RWPE2 (cell line): ENCODE measurements around the gene ASCL5.

Experiments
- ATAC-seq: fragments of 200-7000 bp; cut with Tn5 transposase; 3 replicates; pipeline ENCODE4 v1.9.1; 2021; ENCODE audit warnings: low read depth
- DNase-seq: peaks from one replicate; pipeline ENCODE4 v3.0.0-alpha.2; 2020; ENCODE audit warnings: low spot score
- H3K27ac ChIP-seq: fragments of 450-650 bp; 2 replicates; pipeline ENCODE4 v1.5.1; 2017; ENCODE audit warnings: mild to moderate bottlenecking; ENCODE audit not compliant: poor library complexity, severe bottlenecking
- H3K27me3 ChIP-seq: fragments of 250-450 bp; sonication (Bioruptor Pico); 2 replicates; pipeline ENCODE4 v1.5.1; 2021; ENCODE audit warnings: mild to moderate bottlenecking, moderate library complexity; ENCODE audit not compliant: insufficient read depth, poor library complexity, severe bottlenecking
- H3K36me3 ChIP-seq: fragments of 250-450 bp; sonication (Bioruptor Pico); 2 replicates; pipeline ENCODE4 v1.5.1; 2020; ENCODE audit warnings: low read depth, mild to moderate bottlenecking, moderate library complexity
- H3K4me1 ChIP-seq: fragments of 250-450 bp; sonication (Bioruptor Pico); 2 replicates; pipeline ENCODE4 v1.5.1; 2021; ENCODE audit warnings: mild to moderate bottlenecking, moderate library complexity; ENCODE audit not compliant: insufficient read depth, poor library complexity, severe bottlenecking
- H3K4me3 ChIP-seq: fragments of 250-450 bp; sonication (Bioruptor Pico); 2 replicates; pipeline ENCODE4 v1.5.1; 2021; ENCODE audit warnings: mild to moderate bottlenecking, moderate library complexity; ENCODE audit not compliant: severe bottlenecking
- H3K9me3 ChIP-seq: fragments of 250-450 bp; sonication (Bioruptor Pico); 2 replicates; pipeline ENCODE4 v1.5.1; 2021; ENCODE audit warnings: mild to moderate bottlenecking, moderate library complexity; ENCODE audit not compliant: severe bottlenecking
- CTCF ChIP-seq: fragments of 450-650 bp; IDR thresholded peaks from one replicate; pipeline ENCODE4 v1.5.1; 2017; ENCODE audit warnings: mild to moderate bottlenecking, moderate library complexity; ENCODE audit not compliant: poor library complexity, severe bottlenecking

The ASCL5 gene

GRCh38 chr1:201064806-201065205 lies 62.2 kb downstream of the ASCL5 start:
- no peaks in the 10 kb centered on the region for H3K36me3 ChIP-seq
- TF ChIP-seq CTCF, result no peak
- H3K27me3 ChIP-seq, result no peaks in the 10 kb centered on the region
- ATAC-seq, result no peak
- H3K4me1 ChIP-seq, result no peaks in the 10 kb centered on the region
- DNase-seq, result no peak
- H3K9me3 ChIP-seq, result no peaks in the 10 kb centered on the region
- no peak overlapping the region for H3K27ac ChIP-seq
- H3K4me3 ChIP-seq, result no peak overlapping the region
